Natural killer cell (primary cell): ENCODE measurements around the gene TSPYL1. TPM values are rescaled to one million over a fixed set of nuclear protein-coding genes. Genes with fewer than 3 reads are reported as not detected.

Experiments
- ATAC-seq, 3 donors: fragments of 150-1000 bp in 2 of 3; fragments of 200-7000 bp in 1 of 3; cut with Tn5 transposase; 1 replicate in 1 of 3; 2 replicates in 2 of 3; pipeline ENCODE4 v1.10.0; 2021; ENCODE audit warnings: mild to moderate bottlenecking in 2 of 3, moderate library complexity in 2 of 3
- DNase-seq, 2 donors: peaks; one replicate each; pipeline versions ENCODE4 v3.0.0 to v3.0.0-alpha.2; 2013 to 2021; ENCODE audit warnings: mixed read lengths in 1 of 2
- H3K27ac ChIP-seq: one replicate; pipeline ENCODE4 v1.5.1; 2013; ENCODE audit warnings: mild to moderate bottlenecking, low read length
- H3K27me3 ChIP-seq: one replicate; pipeline ENCODE4 v1.6.1; 2013; ENCODE audit warnings: low read length; ENCODE audit not compliant: control insufficient read depth, insufficient read depth
- H3K36me3 ChIP-seq: one replicate; pipeline ENCODE4 v1.6.1; 2013; ENCODE audit warnings: low read length; ENCODE audit not compliant: control insufficient read depth, insufficient read depth
- H3K4me1 ChIP-seq: one replicate; pipeline ENCODE4 v1.6.1; 2013; ENCODE audit warnings: low read length; ENCODE audit not compliant: control insufficient read depth, insufficient read depth
- H3K4me3 ChIP-seq: one replicate; pipeline ENCODE4 v1.5.1; 2013; ENCODE audit warnings: low read length
- H3K9me3 ChIP-seq: one replicate; pipeline ENCODE4 v1.6.1; 2013; ENCODE audit warnings: low read length; ENCODE audit not compliant: control insufficient read depth, insufficient read depth
- H3K27ac Mint-ChIP-seq, 2 donors: one replicate each; pipeline ENCODE4 v1.8.0; 2022; ENCODE audit warnings: mild to moderate bottlenecking in 2 of 2, mixed read lengths in 2 of 2, moderate library complexity in 1 of 2
- H3K27me3 Mint-ChIP-seq, 2 donors: one replicate each; pipeline ENCODE4 v1.8.0; 2022; ENCODE audit warnings: low read depth in 2 of 2, mixed read lengths in 2 of 2
- H3K36me3 Mint-ChIP-seq: one replicate; pipeline ENCODE4 v1.8.0; 2022; ENCODE audit warnings: mixed read lengths
- H3K4me1 Mint-ChIP-seq, 2 donors: one replicate each; pipeline ENCODE4 v1.8.0; 2022; ENCODE audit warnings: mixed read lengths in 2 of 2
- H3K4me3 Mint-ChIP-seq: one replicate; pipeline ENCODE4 v1.8.0; 2022; ENCODE audit warnings: mild to moderate bottlenecking, moderate library complexity, mixed read lengths
- H3K9me3 Mint-ChIP-seq, 2 donors: one replicate each; pipeline ENCODE4 v1.8.0; 2022; ENCODE audit warnings: mixed read lengths in 2 of 2
- WGBS: methylation state at CpG from one replicate; pipeline ENCODE4 v1.1.7; 2013; ENCODE audit warnings: missing lambda C conversion rate; ENCODE audit not compliant: insufficient coverage; 5-methylcytosine and 5-hydroxymethylcytosine counted together
- intact Hi-C: fragments of 100-400 bp; cut with micrococcal nuclease; formaldehyde crosslinking; loops from one replicate; pipeline ENCODE4 v1.14.2; 2022
- total RNA-seq, 4 donors: library from RNA; stranded (reverse); fragments of 120-200 nt in 1 of 4; gene quantifications; one replicate each; pipeline versions ENCODE4 v1.2.3 to v1.2.4, GENCODE V29; 2013 to 2022
- TF ChIP-seq, protein P1 (sequence below): fragments of 200-600 bp; IDR thresholded peaks from one replicate; pipeline ENCODE4 v1.8.0; 2022; ENCODE audit warnings: antibody characterized with exemption

TSPYL1 gene
- total RNA-seq, 3 donors from 2014 or later (not counting 1 experiment from before 2014, with no cell fraction given), result 134 to 143 (median 142) TPM

DNA sequence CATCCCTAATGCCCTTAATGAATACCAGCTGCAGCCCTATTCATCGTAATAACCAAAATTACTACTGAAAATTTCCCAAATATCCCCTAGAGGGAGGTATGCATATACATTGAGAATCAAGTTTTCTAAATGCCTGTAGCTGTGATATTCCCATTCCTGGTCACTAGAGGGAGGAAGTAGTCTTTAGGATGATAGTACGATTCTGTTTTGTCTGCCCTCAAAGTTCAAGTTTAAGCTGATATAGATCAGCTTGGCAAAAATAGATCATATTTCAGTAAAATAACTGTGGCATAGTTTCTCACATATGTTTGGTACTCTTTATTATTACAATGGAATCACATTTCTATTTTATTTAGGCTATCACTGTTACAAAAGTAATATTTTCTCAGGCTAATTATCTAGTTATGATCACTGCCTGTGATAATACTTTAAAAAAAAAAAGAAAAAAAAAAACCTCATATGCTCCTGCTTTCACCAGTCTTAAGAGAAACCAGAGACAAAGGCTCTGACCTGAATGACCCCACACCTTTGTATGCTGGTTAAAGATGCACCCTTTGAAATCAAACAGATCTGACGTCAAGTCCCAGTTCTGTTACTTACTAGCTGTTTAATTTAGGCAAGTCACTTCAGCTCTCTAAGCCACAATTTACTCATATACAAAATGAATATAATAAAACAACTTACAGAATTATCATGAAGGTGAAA lies 11.0 kb downstream of the TSPYL1 start:
- H3K9me3 ChIP-seq, result no peaks in the 10 kb centered on the region
- peak; percentile 62 to 85 (median 79) for ATAC-seq
- intact Hi-C loops, result no loop called here
- Mint-ChIP-seq H3K4me1 (peaks cover 8 to 13% of the 10 kb centered on the region in 2 donors), H3K9me3 (peaks cover 0 to 2% of the 10 kb centered on the region in 2 donors), H3K36me3 (peaks cover 7% of the 10 kb centered on the region), H3K4me3 (no peak overlapping the region), H3K27me3 (no peaks in the 10 kb centered on the region), H3K27ac (peak overlapping the region in 1 of 2 donors; percentile 46)
- H3K36me3 ChIP-seq, result peaks cover 32% of the 10 kb centered on the region
- WGBS, result 28% methylated on average over 2 of the region's 3 CpGs
- DNase-seq, result peak in 1 of 2 donors; percentile 76
- no peak overlapping the region for H3K27ac ChIP-seq
- H3K4me1 ChIP-seq, result no peaks in the 10 kb centered on the region
- no peak overlapping the region for H3K4me3 ChIP-seq
- TF ChIP-seq, protein P1, sequence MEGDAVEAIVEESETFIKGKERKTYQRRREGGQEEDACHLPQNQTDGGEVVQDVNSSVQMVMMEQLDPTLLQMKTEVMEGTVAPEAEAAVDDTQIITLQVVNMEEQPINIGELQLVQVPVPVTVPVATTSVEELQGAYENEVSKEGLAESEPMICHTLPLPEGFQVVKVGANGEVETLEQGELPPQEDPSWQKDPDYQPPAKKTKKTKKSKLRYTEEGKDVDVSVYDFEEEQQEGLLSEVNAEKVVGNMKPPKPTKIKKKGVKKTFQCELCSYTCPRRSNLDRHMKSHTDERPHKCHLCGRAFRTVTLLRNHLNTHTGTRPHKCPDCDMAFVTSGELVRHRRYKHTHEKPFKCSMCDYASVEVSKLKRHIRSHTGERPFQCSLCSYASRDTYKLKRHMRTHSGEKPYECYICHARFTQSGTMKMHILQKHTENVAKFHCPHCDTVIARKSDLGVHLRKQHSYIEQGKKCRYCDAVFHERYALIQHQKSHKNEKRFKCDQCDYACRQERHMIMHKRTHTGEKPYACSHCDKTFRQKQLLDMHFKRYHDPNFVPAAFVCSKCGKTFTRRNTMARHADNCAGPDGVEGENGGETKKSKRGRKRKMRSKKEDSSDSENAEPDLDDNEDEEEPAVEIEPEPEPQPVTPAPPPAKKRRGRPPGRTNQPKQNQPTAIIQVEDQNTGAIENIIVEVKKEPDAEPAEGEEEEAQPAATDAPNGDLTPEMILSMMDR, result peak; percentile 72
- H3K27me3 ChIP-seq, result no peaks in the 10 kb centered on the region

DNA sequence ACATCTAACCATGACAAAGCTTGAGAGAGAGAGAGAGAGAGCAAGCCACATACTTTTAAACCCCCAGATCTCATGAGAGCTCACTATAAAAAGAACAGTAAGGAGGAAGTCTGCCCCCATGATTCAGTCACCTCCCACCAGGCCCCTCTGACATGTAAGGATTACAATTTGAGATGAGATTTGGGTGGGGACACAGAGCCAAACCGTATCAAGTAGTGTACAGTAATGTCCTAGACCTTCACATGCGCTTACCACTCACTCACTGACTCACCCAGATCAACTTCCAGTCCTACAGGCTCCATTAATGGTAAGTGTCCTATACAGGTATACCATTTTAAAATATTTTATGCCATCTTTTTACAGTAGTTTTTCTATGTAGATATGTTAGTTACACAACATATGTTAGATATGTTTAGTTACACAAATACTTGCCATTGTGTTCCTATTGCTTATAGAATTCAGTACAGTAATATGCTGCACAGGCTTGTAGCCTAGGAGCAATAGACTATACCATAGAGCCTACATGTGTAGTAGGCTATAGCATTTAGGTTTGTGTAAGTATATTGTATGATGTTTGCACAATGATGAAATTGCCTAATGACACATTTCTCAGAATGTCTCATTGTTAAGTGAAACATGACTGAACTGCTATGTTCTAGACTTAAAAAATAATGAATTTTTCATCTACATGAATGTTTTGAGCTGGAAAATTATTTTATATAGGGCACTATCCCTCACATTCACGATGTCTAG lies 11.7 kb downstream of the TSPYL1 start:
- peak overlapping the region in 1 of 2 donors; percentile 46 for H3K27ac Mint-ChIP-seq
- intact Hi-C loops, result no loop called here
- TF ChIP-seq, protein P1, result no peak
- H3K4me3 Mint-ChIP-seq, result no peak overlapping the region
- no peaks in the 10 kb centered on the region for H3K4me1 ChIP-seq
- H3K9me3 Mint-ChIP-seq, result peaks cover 0 to 6% of the 10 kb centered on the region in 2 donors
- peak in 1 of 2 donors; percentile 2 for DNase-seq
- no peaks in the 10 kb centered on the region for H3K27me3 Mint-ChIP-seq
- 100% methylated on average over 2 of the region's 3 CpGs for WGBS
- peaks cover 13% of the 10 kb centered on the region for H3K36me3 Mint-ChIP-seq
- H3K27ac ChIP-seq, result no peak overlapping the region
- no peaks in the 10 kb centered on the region for H3K27me3 ChIP-seq
- no peak for ATAC-seq
- peaks cover 8 to 13% of the 10 kb centered on the region in 2 donors for H3K4me1 Mint-ChIP-seq
- H3K36me3 ChIP-seq, result peaks cover 27% of the 10 kb centered on the region
- H3K9me3 ChIP-seq, result no peaks in the 10 kb centered on the region
- no peak overlapping the region for H3K4me3 ChIP-seq

DNA sequence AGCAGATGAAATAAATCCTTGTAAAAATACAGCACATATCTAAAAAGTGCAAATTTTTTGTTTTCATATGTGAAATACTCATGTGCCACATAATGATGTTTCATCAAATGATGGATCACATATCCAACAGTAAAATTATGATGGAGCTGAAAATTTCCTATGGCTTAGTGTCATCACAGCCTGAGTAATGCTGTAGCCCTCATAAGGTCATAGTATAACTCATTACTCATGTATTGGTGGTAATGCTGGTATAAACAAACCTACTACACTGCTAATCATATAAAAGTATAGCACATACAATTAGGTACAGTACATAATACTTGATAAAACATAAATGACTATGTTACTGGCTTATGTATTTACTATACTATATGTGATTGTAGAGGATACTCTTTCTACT lies 12.9 kb downstream of the TSPYL1 start:
- no peak overlapping the region for H3K27ac Mint-ChIP-seq
- no peak overlapping the region for H3K4me3 Mint-ChIP-seq
- H3K27me3 Mint-ChIP-seq, result no peaks in the 10 kb centered on the region
- H3K4me1 Mint-ChIP-seq, result peaks cover 8 to 13% of the 10 kb centered on the region in 2 donors
- H3K4me1 ChIP-seq, result no peaks in the 10 kb centered on the region
- no peaks in the 10 kb centered on the region for H3K9me3 ChIP-seq
- TF ChIP-seq, protein P1, result no peak
- intact Hi-C loops, result no loop called here
- no peaks in the 10 kb centered on the region for H3K27me3 ChIP-seq
- no peak overlapping the region for H3K4me3 ChIP-seq
- DNase-seq, result no peak
- no peak for ATAC-seq
- peaks cover 0 to 10% of the 10 kb centered on the region in 2 donors for H3K9me3 Mint-ChIP-seq
- H3K36me3 Mint-ChIP-seq, result peaks cover 21% of the 10 kb centered on the region
- H3K27ac ChIP-seq, result no peak overlapping the region
- peaks cover 17% of the 10 kb centered on the region for H3K36me3 ChIP-seq
